GM18951 (cell line): Measurements from ENCODE around the gene LYPD3.

Experiments used
- POLR2A ChIP-seq: IDR thresholded peaks from 4 replicates; pipeline ENCODE4 v1.6.1; 2011; ENCODE audit warnings: mild to moderate bottlenecking; ENCODE audit not compliant: insufficient read length, insufficient read depth; ENCODE audit errors: extremely low read depth
- in situ Hi-C: fragments of 300-500 bp; cut with MboI; formaldehyde crosslinking; loops from one replicate; pipeline ENCODE4 v1.12.0; 2022; ENCODE audit warnings: low sequenced_read_pairs, mixed read lengths, inconsistent platforms; ENCODE audit not compliant: unreplicated experiment

LYPD3 gene

DNA sequence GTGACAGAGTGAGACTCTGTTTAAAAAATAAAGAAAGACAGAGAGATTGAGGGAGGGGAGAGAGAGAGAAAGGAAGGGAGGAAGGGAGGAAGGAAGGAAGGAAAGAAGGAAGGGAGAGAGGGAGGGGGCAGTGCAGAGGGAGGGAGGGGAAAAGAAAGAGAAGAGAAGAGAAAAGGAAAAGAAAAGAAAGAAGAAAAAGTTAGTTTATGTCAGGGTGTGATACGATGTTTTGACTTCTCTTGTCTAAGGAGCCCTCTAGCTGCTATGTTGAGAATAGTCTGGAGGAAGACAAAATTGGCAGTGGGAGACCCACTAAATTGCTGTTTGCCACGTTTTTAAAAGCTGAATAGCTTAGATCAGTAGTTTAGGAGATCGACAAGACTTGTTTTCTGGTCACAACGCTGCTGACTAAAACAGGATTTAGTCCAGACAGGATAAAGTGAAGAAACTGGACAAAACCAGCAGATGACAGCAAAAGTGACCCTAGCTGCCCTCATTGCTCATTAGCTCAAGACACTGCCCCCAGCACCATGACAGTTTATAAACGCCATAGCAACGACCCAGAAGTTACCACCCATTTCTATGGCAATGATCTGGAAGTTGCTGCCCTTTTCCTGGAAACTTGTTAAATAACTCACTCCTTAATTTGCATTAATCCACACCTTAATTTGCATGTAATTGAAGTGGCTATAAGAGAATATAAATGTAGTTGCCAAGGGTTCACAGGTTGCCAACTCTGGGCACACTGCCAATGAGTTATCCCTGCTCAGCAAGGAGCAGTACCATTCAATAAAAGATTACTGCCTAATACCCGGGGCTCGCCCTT is 39.6 kb downstream of the LYPD3 start:
- in situ Hi-C loops, result no loop called here
- TF ChIP-seq POLR2A, result no peak

DNA sequence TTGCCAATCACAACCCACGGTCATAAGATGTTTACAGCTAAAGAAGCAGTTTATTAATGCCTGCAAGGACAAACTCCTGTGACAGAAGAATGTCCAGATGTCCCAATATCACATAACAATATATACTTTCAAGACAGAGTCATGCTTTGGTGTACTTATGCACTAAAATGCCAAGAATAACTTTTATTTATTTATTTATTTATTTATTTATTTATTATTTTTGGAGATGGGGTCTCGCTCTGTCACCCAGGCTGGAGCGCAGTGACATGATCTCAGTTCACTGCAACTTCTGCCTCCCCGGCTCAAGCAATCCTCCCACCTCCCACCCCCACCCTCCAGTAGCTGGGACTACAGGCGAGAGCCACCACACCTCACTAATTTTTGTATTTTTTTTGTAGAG is 41.6 kb downstream of the LYPD3 start:
- in situ Hi-C loops, result no loop called here
- no peak for TF ChIP-seq POLR2A

DNA sequence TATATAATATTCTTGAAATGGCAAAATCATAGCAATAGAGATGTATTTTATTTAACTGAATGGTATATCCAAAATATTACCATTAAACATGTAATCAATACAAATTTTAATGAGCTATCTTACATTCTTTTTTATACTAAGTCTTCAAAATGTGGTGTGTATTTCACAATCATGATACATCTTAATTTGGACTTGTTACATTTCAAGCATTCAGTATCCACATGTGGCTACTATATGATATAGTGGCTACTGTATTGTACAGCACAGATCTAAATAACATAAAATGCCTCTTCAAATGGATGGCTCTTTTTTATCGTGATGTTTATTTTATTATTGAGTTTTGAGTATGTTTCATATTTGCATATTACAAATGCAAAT is 42.7 kb downstream of the LYPD3 start:
- TF ChIP-seq POLR2A, result no peak
- in situ Hi-C loops, result no loop called here

DNA sequence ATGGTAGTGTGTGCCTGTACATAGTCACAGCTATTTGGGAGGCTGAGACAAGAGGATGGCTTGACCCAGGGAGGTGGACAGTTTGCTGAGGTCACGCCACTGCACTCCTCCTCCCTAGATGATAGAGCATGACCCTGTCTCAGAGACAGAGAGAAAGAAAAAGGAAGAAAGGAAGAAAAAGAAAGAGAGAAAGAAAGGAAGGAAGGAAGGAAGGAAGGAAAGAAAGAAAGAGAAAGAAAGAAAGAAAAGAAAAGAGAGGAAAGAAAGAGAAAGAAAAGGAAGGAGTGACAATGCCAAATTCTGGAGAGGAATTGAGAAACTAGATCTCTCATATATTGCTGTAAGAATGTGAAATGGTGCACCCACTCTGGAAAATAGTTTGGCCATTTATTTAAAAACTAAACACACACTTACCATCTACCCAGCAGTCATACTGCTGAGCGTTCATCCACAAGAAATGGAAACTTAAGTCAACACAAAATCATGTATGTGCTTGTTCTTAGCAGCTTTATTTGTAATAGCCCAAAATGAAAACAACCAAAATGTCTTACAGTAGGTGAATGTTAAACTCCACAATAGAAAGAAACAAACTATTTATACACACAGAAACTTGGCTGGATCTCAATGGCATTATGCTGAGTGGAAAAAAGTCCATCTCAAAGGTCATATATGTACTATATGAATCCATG is 43.3 kb downstream of the LYPD3 start:
- in situ Hi-C loops, result no loop called here
- TF ChIP-seq POLR2A, result no peak

DNA sequence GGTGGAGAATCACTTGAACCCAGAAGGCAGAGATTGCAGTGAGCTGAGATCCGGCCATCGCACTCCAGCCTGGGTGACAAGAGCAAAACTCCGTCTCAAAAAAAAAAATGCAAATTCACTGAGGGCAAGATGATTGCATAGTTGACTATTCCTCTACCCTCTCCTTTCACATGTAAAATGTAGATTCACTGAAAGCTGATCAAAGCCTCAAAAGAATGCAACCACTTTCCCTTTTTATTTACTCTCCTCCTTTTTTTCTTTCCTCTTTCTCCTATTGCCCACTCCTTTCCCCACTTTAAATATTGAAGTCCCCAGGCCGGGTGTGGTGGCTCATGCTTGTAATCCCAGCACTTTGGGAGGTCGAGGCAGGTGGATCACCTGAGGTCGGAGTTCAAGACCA is 44.5 kb downstream of the LYPD3 start:
- in situ Hi-C loops, result no loop called here

DNA sequence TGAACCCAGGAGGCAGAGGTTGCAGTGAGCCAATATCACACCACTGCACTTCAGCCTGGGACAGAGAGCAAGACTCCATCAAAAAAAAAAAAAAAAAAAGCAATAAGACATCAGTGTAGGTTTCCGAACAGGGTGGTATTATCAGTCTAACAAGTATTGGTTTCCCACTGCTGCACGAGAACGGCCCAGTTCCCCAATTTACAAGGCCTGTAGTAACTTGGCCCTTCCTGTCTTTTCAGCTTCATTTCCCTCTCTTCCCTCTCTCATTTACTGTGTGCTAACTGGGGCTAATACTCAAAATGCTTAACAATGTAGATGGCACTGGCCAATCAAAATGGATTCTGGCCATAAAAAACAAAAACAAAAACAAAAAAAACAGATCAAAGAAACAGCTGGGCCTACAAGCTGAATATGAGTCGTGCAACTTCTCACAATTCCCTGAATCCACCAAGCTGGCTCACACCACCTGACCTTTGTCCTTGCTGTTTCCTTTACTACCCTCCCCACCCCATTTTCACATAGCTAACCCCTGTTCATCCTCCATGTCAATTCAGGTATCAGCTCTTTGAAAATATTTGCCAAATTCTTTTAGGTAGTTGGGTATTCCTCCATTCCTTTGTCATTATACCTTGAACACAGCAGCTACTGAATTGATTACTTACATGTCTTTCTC is 48.3 kb downstream of the LYPD3 start:
- no peak for TF ChIP-seq POLR2A
- in situ Hi-C loops, result no loop called here

More for the DNA sequence above, 44.5 kb downstream of the LYPD3 start:
- no peak for TF ChIP-seq POLR2A

DNA sequence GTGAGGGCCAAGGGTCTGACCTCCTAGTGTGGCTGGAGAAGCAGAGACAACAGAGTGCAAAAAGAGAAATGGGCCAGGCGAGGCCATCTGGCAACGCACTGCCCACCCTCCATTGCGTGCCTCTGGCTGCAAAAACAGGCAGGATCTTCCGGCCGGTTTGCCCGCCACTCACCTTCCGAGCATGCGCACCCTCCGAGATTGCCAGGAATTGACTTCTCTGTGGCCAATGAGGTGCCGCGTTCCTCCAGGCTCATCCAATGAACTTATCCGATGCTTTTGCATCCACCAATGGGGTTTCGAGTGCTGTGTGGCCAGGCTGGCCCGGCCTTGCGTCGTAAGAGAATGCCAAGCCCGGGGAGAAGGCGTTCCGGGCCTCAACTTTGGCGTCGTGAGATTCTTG is 50.9 kb downstream of the LYPD3 start, which contains the start of gene TEX101:
Gene TEX101 (plus strand): TSS at position 337 of the 400 bp plus-strand sequence. CDS start 1,030 bp downstream, outside the sequence.
- in situ Hi-C loops, result no loop called here
- no peak for TF ChIP-seq POLR2A

DNA sequence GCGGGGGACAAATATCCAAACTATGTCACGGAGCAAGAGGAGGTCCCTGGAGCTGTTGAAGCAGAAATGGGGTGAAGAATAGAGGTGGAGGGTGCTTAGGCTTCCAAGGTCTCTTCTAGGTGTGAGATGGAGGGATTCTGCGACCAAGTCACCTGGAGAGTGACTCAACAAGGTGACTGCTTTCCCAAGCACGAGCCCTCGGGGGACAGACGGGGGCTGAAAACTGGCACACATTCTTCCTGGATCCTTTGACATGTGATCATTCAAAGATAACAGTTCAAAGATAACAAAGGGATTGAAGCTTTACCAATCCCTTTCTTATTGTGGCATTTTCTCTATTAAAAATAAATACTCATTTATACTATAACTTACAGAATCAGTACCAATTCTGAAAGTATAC is 53.0 kb downstream of the LYPD3 start:
- in situ Hi-C loops, result no loop called here
- no peak for TF ChIP-seq POLR2A
